ENCODE results near the gene SNPH.

SNPH gene

GRCh38 chr20:1302685-1303541 lies 36.8 kb downstream of the SNPH start:
- no peak for TF ChIP-seq CTCF (IDR thresholded peaks at IDR 0.05; ENCODE audit: insufficient read depth, low read depth, low read length, missing control alignments)
- no peak for DNase-seq (ENCODE audit: low read depth)
- H3K4me3 ChIP-seq (ENCODE audit: low read depth, low read length), result no peak overlapping the region

- no peak for TF ChIP-seq CTCF (IDR thresholded peaks at IDR 0.05; ENCODE audit: insufficient read depth, low read depth, low read length, missing control alignments)
- DNase-seq (ENCODE audit: low read depth), result no peak
- no peak overlapping the region for H3K4me3 ChIP-seq (ENCODE audit: low read depth, low read length)
Measured at GRCh38 chr20:1304710-1305515, 38.8 kb downstream of the SNPH start.

- DNase-seq (ENCODE audit: low read depth), result no peak
- no peak for TF ChIP-seq CTCF (IDR thresholded peaks at IDR 0.05; ENCODE audit: insufficient read depth, low read depth, low read length, missing control alignments)
- H3K4me3 ChIP-seq (ENCODE audit: low read depth, low read length), result no peak overlapping the region
Measured at GRCh38 chr20:1305712-1306111, 39.6 kb downstream of the SNPH start.

GRCh38 chr20:1306316-1307135 lies 40.4 kb downstream of the SNPH start:
- no peak overlapping the region for H3K4me3 ChIP-seq (ENCODE audit: low read depth, low read length)
- DNase-seq (ENCODE audit: low read depth), result no peak
- no peak for TF ChIP-seq CTCF (IDR thresholded peaks at IDR 0.05; ENCODE audit: insufficient read depth, low read depth, low read length, missing control alignments)

- no peak for DNase-seq (ENCODE audit: low read depth)
- no peak overlapping the region for H3K4me3 ChIP-seq (ENCODE audit: low read depth, low read length)
- TF ChIP-seq CTCF (IDR thresholded peaks at IDR 0.05; ENCODE audit: insufficient read depth, low read depth, low read length, missing control alignments), result no peak
Measured at GRCh38 chr20:1307171-1307570, 41.1 kb downstream of the SNPH start.

- no peak overlapping the region for H3K4me3 ChIP-seq (ENCODE audit: low read depth, low read length)
- TF ChIP-seq CTCF (IDR thresholded peaks at IDR 0.05; ENCODE audit: insufficient read depth, low read depth, low read length, missing control alignments), result no peak
- DNase-seq (ENCODE audit: low read depth), result no peak
Measured at GRCh38 chr20:1307571-1307971, 41.5 kb downstream of the SNPH start.
